ENCODE data around the gene KIF1A. TPM values are rescaled to one million over a fixed set of nuclear protein-coding genes. Genes with fewer than 3 reads are reported as not detected.

KIF1A gene
- total RNA-seq, 1 experiment from 2014 or later, result not detected

DNA sequence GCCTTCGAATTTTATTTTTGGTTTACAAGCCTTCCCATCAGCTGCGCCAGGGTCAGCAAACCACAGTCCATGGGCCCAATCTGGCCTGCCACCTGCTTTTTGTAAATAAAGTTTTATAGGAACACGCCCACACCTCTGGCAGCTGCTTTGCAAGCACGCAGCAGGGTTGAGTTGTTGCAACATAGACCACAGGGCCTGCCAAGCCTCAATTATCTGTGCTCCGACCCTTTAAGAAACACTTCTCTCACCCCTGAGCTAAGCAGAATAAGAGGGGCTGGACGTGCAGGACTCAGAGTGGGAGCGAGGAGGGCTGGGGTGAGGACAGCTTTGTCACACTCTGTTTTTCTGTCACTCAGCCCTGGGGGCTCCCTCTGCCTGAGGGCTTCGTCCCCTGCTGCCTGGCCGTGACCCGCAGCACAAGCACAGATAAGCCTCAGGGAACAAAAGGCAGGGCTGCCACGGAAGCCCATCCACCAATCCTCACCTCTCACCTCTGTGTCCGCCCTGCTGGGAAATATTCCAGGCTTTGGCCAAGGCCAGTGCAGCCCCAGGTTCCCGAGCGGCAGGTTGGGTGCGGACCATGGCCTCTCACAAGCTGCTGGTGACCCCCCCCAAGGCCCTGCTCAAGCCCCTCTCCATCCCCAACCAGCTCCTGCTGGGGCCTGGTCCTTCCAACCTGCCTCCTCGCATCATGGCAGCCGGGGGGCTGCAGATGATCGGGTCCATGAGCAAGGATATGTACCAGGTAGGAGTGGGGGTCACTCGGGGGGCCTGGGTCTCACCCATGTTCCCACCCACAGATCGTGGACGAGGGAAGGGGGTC is 48.5 kb upstream of the KIF1A start, which contains the start of gene AGXT:
AGXT (plus strand) TSS at position 539 of the 823 bp plus-strand sequence; CDS start at position 581, 42 bp downstream.
- H4K20me1 ChIP-seq (ENCODE audit: low read length), result no peaks in the 10 kb centered on the region
- POLR2A ChIA-PET (ENCODE audit: unreplicated experiment), result no interaction called here
- CTCF ChIA-PET, result no interaction called here
- BruUV-seq (replicated peaks), result no TSS peak
- DNase-seq (peak; percentile 33), ATAC-seq (no peak)
- H3K9me2 ChIP-seq (replicated peaks; ENCODE audit: low read length), result no peaks in the 10 kb centered on the region
- intact Hi-C loops (cut with micrococcal nuclease), result no loop called here
- H3K36me3 ChIP-seq (ENCODE audit: low read depth, low read length), result no peaks in the 10 kb centered on the region
- H3K4me2 ChIP-seq (ENCODE audit: low read length), result no peak within 1 kb of the TSS
- H3K27me3 ChIP-seq (ENCODE audit: low read length), result peaks cover 14% of the 10 kb centered on the region
- H3F3A ChIP-seq (ENCODE audit: low read length, unreplicated experiment), result no peaks in the 10 kb centered on the region
- no peak for TF ChIP-seq EZH2phosphoT487 (IDR thresholded peaks at IDR 0.05; ENCODE audit: borderline replicate concordance, low read length)
- no peak for TF ChIP-seq CTCF (conservative IDR thresholded peaks at IDR 0.05; ENCODE audit: low read depth, low read length)
- TF ChIP-seq EZH2 (IDR thresholded peaks at IDR 0.05; ENCODE audit: low read length, unreplicated experiment), result no peak
- H3K9ac ChIP-seq (ENCODE audit: low read length), result no peak within 1 kb of the TSS
- no peak within 1 kb of the TSS for H3K27ac ChIP-seq (ENCODE audit: low read length)
- H3K79me2 ChIP-seq (ENCODE audit: low read length), result no peaks in the 10 kb centered on the region
- H3K4me3 ChIP-seq (ENCODE audit: low read length), result no peak within 1 kb of the TSS
- no peaks in the 10 kb centered on the region for H3K9me3 ChIP-seq (ENCODE audit: low read length)
- no peaks in the 10 kb centered on the region for H3K4me1 ChIP-seq (ENCODE audit: insufficient read depth, low read length)
- H2AFZ ChIP-seq (ENCODE audit: low read length), result no peak within 1 kb of the TSS

- H3K79me2 ChIP-seq (ENCODE audit: low read length), result no peaks in the 10 kb centered on the region
- DNase-seq, result no peak
- H3K4me3 ChIP-seq (ENCODE audit: low read length), result no peak overlapping the region
- ChIA-PET CTCF (no interaction called here), POLR2A (ENCODE audit: unreplicated experiment) (no interaction called here)
- TF ChIP-seq CTCF (conservative IDR thresholded peaks at IDR 0.05; ENCODE audit: low read depth, low read length) (no peak), EZH2phosphoT487 (IDR thresholded peaks at IDR 0.05; ENCODE audit: borderline replicate concordance, low read length) (no peak), EZH2 (IDR thresholded peaks at IDR 0.05; ENCODE audit: low read length, unreplicated experiment) (no peak)
- no peaks in the 10 kb centered on the region for H4K20me1 ChIP-seq (ENCODE audit: low read length)
- no peak overlapping the region for H2AFZ ChIP-seq (ENCODE audit: low read length)
- H3K9me2 ChIP-seq (replicated peaks; ENCODE audit: low read length), result no peaks in the 10 kb centered on the region
- H3K27ac ChIP-seq (ENCODE audit: low read length), result no peak overlapping the region
- H3K4me2 ChIP-seq (ENCODE audit: low read length), result no peak overlapping the region
- peaks cover 30% of the 10 kb centered on the region for H3K27me3 ChIP-seq (ENCODE audit: low read length)
- H3K9ac ChIP-seq (ENCODE audit: low read length), result no peak overlapping the region
- intact Hi-C loops (cut with micrococcal nuclease), result no loop called here
- no TSS peak for BruUV-seq (replicated peaks)
- no peaks in the 10 kb centered on the region for H3K4me1 ChIP-seq (ENCODE audit: insufficient read depth, low read length)
- no peaks in the 10 kb centered on the region for H3K36me3 ChIP-seq (ENCODE audit: low read depth, low read length)
- no peak for ATAC-seq
- H3K9me3 ChIP-seq (ENCODE audit: low read length), result no peaks in the 10 kb centered on the region
- no peaks in the 10 kb centered on the region for H3F3A ChIP-seq (ENCODE audit: low read length, unreplicated experiment)
These were observed 45.4 kb upstream of the KIF1A start for GRCh38 chr2:240865391-240865790.

- Histone ChIP-seq H3K4me2 (ENCODE audit: low read length) (no peak overlapping the region), H2AFZ (ENCODE audit: low read length) (no peak overlapping the region), H3K79me2 (ENCODE audit: low read length) (no peaks in the 10 kb centered on the region), H3K36me3 (ENCODE audit: low read depth, low read length) (no peaks in the 10 kb centered on the region), H3K27ac (ENCODE audit: low read length) (no peak overlapping the region), H3K27me3 (ENCODE audit: low read length) (peaks cover 35% of the 10 kb centered on the region), H3K4me1 (ENCODE audit: insufficient read depth, low read length) (no peaks in the 10 kb centered on the region), H4K20me1 (ENCODE audit: low read length) (no peaks in the 10 kb centered on the region), H3K4me3 (ENCODE audit: low read length) (no peak overlapping the region), H3K9ac (ENCODE audit: low read length) (no peak overlapping the region), H3K9me3 (ENCODE audit: low read length) (no peaks in the 10 kb centered on the region), H3F3A (ENCODE audit: low read length, unreplicated experiment) (no peaks in the 10 kb centered on the region), H3K9me2 (replicated peaks; ENCODE audit: low read length) (no peaks in the 10 kb centered on the region)
- intact Hi-C loops (cut with micrococcal nuclease), result no loop called here
- no peak for TF ChIP-seq EZH2phosphoT487 (IDR thresholded peaks at IDR 0.05; ENCODE audit: borderline replicate concordance, low read length)
- TF ChIP-seq EZH2 (IDR thresholded peaks at IDR 0.05; ENCODE audit: low read length, unreplicated experiment), result no peak
- no peak for TF ChIP-seq CTCF (conservative IDR thresholded peaks at IDR 0.05; ENCODE audit: low read depth, low read length)
- ChIA-PET POLR2A (ENCODE audit: unreplicated experiment) (no interaction called here), CTCF (no interaction called here)
- BruUV-seq (replicated peaks), result no TSS peak
- ATAC-seq, result no peak
- no peak for DNase-seq
These were observed 44.5 kb upstream of the KIF1A start for GRCh38 chr2:240864475-240864874.
